Measurements from ENCODE around the gene CADM1. TPM values are rescaled to one million over a fixed set of nuclear protein-coding genes. Genes with fewer than 3 reads are reported as not detected.

CADM1 gene
- total RNA-seq, 6 experiments from 2014 or later = 21.1 to 56.7 (median 30.6) TPM

GRCh38 chr11:115147243-115147807, 356.9 kb downstream of the CADM1 start:
- 94% methylated on average over 7 of the region's 7 CpGs for WGBS (ENCODE audit: insufficient coverage, low coverage, low lambda C conversion rate, missing lambda C conversion rate)
- no peaks in the 10 kb centered on the region for H3K4me1 ChIP-seq
- H3K36me3 ChIP-seq = no peaks in the 10 kb centered on the region
- no peak overlapping the region for H3K27ac ChIP-seq
- TF ChIP-seq POLR2A (IDR thresholded peaks at IDR 0.05) = no peak
- no peak for TF ChIP-seq CTCF (IDR thresholded peaks at IDR 0.05)
- intact Hi-C loops (cut with DNase I) = no loop called here
- DNase-seq (no peak), ATAC-seq (peak in 1 of 4 donors; percentile 12)
- H3K27me3 ChIP-seq = no peaks in the 10 kb centered on the region
- no peaks in the 10 kb centered on the region for H3K9me3 ChIP-seq
- no peak overlapping the region for H3K4me3 ChIP-seq

- Histone ChIP-seq H3K27ac (no peak overlapping the region), H3K4me1 (no peaks in the 10 kb centered on the region), H3K27me3 (no peaks in the 10 kb centered on the region), H3K9me3 (no peaks in the 10 kb centered on the region), H3K36me3 (no peaks in the 10 kb centered on the region), H3K4me3 (no peak overlapping the region)
- intact Hi-C loops (cut with DNase I) = no loop called here
- DNase-seq (no peak), ATAC-seq (no peak)
- no peak for TF ChIP-seq CTCF (IDR thresholded peaks at IDR 0.05)
- WGBS (ENCODE audit: insufficient coverage, low coverage, low lambda C conversion rate, missing lambda C conversion rate) = 55% methylated on average over 6 of the region's 6 CpGs
Observed at GRCh38 chr11:115146425-115146824, 357.8 kb downstream of the CADM1 start.

GRCh38 chr11:115145324-115145723, 358.9 kb downstream of the CADM1 start:
- ATAC-seq (no peak), DNase-seq (no peak)
- H3K4me1 ChIP-seq = no peaks in the 10 kb centered on the region
- no CpG with 5 or more reads among the region's 8 CpGs for WGBS (ENCODE audit: insufficient coverage, low coverage, low lambda C conversion rate, missing lambda C conversion rate)
- intact Hi-C loops (cut with DNase I) = no loop called here
- no peaks in the 10 kb centered on the region for H3K9me3 ChIP-seq
- no peaks in the 10 kb centered on the region for H3K27me3 ChIP-seq
- no peak overlapping the region for H3K27ac ChIP-seq
- TF ChIP-seq POLR2A (IDR thresholded peaks at IDR 0.05) (no peak), CTCF (IDR thresholded peaks at IDR 0.05) (no peak)
- no peaks in the 10 kb centered on the region for H3K36me3 ChIP-seq
- no peak overlapping the region for H3K4me3 ChIP-seq

- no peak for ATAC-seq
- Histone ChIP-seq H3K4me3 (no peak overlapping the region), H3K36me3 (no peaks in the 10 kb centered on the region), H3K9me3 (no peaks in the 10 kb centered on the region), H3K27me3 (no peaks in the 10 kb centered on the region), H3K27ac (no peak overlapping the region), H3K4me1 (no peaks in the 10 kb centered on the region)
- no peak for DNase-seq
- no peak for TF ChIP-seq POLR2A (IDR thresholded peaks at IDR 0.05)
- TF ChIP-seq CTCF (IDR thresholded peaks at IDR 0.05) = no peak
- 58% methylated on average over 7 of the region's 7 CpGs for WGBS (ENCODE audit: insufficient coverage, low coverage, low lambda C conversion rate, missing lambda C conversion rate)
- intact Hi-C loops (cut with DNase I) = no loop called here
Observed at GRCh38 chr11:115144914-115145313, 359.3 kb downstream of the CADM1 start.

GRCh38 chr11:115144014-115144413, 360.2 kb downstream of the CADM1 start:
- Histone ChIP-seq H3K36me3 (no peaks in the 10 kb centered on the region), H3K27ac (no peak overlapping the region), H3K9me3 (no peaks in the 10 kb centered on the region), H3K4me3 (no peak overlapping the region), H3K4me1 (no peaks in the 10 kb centered on the region), H3K27me3 (no peaks in the 10 kb centered on the region)
- ATAC-seq = no peak
- intact Hi-C loops (cut with DNase I) = no loop called here
- WGBS (ENCODE audit: insufficient coverage, low coverage, low lambda C conversion rate, missing lambda C conversion rate) = no CpG with 5 or more reads among the region's 5 CpGs
- DNase-seq = no peak
- TF ChIP-seq POLR2A (IDR thresholded peaks at IDR 0.05) = no peak
- no peak for TF ChIP-seq CTCF (IDR thresholded peaks at IDR 0.05)

All from right lobe of liver (tissue), 6 donors.